GM21515 (cell line): ENCODE results near the gene GRK6.

Source experiments
- ATAC-seq: cut with Tn5 transposase; IDR thresholded peaks from one replicate; pipeline ENCODE4 v1.9.1; 2021; ENCODE audit not compliant: unreplicated experiment

The GRK6 gene

DNA sequence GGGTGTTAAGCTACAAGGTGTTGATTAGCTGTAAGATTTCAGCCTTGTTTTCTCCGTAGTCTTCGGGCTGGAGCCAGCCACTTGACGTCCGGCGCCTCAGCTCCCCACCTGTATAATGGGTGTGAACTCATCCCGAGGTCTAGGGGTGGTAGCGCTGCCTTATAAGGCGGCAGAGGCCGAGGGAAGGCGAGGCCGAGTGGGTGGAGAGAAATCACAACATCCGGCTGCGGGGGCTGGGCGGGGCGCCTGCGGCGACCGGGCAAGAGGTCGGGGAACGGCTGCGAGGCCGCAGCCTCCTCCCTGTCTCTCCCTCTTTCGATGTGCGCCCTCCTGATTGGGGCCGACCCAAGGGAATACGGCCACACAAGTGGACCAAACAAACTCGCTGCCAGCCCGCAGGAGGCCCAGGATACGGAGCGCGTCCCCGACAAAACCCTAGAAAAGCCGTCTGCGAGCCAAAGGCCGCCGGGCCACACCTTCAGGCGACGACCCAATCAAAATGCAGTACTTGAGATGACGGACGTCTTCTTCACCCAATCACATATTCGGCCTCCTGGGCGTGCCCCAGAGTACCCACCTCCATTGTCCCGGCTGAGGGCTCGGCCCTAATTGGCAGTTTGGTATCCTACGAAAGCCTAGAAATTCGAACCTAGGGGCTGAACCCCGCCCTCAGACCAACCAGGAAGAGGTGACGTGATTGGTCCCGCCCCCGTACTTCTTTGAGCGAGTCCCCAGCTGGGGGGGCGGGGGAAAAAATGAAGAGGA is 493 bp upstream of the GRK6 start:
- ATAC-seq, result peak; percentile 71

DNA sequence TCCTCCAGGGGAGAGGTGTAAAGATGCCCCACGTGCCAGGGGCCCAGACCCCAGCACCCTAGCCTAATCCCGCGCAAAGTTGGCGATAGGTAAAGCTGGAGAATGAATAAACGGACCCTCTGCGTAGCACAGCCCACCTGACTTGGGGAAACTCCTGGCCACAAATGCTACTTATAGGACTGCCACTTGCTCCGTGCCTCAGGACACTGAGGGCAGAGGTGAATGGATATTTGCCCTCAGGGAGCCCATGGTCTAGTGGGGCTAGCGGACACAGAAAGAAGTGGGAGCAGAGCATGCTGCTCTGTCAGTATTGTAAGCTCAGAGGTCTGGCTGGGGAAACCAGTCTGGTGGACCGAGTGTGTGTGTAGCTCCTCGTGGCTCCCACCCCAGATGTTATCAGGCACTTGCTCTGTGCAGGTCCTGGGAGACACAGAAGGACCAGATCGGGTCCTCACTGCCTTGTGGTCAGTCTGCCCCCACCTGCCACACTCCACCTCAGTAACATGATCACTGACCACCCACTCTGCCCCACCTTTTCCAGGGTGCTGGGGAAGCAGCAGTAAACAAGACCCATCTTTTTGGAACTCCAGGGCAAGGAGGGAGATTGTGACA is 841 bp downstream of the GRK6 start:
- ATAC-seq, result no peak

GRCh38 chr5:177427919-177428573 is 1.6 kb downstream of the GRK6 start:
- ATAC-seq, result no peak

DNA sequence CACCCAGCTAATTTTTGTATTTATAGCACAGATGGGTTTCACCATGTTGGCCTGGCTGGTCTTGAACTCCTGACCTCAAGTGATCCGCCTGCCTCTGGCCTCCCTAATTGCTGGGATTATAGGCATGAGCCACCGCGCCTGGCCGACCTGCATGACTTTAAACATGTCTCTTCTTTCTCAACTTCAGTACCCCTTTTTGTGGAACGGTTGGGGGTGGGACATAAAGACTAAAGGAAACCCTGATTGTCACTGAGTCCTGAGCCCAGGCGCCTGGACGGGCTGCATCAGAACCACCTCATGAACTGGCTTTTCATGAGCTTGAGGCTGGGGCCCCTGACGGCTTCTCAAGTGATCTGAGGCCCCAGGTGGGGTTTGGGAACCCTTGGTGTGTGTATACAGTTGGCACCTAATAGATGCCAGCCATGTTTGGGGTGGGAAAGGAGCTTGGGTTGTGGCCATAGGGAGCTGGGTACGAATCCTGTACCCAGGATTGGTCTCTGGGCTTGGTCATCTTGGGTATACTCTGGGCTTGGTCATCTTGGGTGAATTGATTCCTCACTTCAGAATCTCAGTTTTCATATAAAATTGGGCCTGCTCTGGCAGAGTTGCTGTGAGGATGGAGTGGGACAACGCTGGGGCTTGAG is 2.2 kb downstream of the GRK6 start:
- ATAC-seq, result no peak

DNA sequence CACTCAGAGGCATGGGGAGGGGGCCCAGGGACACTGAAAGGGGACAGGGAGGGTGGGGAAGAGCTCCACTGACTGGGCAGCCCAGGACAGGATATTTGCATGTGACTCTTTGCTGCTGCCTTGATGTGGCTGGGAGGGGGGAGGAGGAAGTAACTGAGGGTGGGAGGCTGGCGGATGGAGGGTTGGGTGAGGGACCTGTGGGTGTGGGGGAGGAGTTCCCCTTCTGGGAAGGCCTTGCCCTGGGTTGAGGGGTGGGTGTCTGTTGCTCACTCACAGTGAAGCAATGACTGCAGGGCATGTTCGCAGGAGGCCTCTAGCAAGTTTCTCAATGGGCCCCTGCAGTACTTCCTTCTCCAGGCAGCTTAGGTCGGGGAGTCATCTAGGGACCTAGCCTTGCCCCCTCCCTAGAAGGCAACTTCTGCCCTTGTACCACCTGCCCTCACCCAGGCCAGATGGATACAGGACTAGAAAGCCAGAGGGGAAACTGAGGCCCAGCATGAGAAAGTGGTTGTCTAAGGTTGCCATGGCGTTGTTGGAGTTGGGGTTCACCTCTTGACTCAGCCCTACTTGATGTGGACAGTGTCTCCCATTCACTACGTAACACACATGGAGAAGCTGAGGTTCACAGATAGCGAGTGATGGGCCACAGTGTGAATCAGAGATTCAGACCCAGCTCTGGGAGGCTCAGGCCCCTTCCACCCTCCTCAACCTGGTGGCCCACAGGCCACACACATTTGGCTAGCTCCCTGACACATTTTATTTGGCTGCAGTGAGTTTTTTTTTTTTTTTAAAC is 3.0 kb downstream of the GRK6 start:
- no peak for ATAC-seq

DNA sequence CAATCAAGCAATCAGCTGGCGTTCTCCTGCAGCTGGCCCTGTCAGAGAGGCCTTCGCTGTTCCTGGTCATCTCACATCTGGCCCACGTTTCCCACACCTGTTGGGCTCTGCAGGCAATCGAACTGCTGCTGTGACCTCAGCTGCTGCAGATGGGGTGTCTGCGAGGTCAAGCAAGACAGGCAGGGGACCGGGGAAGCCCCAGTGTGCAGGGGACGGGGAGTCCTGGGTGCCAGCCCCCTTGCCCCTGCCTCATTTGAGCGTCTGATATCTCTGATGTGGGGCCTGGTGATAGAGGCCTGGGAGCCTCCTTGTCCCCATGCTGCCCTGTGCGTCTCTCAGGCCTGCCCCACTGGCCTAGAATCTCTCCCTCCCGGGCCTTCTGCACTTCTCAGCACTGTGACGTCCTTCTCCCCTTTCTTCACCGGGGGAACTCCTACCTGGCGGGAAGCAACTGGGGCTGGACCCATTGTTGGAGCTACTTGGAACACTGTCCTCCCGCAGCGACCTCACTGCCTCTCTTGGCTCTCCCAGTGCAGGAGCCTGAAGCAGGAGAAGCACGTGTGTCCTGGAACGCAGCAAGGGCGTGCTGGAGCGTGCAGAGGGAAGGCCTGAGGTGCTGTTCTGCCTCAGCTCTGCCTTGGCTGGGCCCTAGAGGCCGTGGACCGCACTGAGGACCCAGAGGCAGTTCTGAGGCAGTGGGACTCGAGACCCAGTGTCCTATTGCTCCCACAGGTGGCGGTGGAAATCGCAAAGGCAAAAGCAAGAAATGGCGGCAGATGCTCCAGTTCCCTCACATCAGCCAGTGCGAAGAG is 3.9 kb downstream of the GRK6 start:
- ATAC-seq, result no peak

- no peak for ATAC-seq
Observed at GRCh38 chr5:177430972-177431316, 4.5 kb downstream of the GRK6 start.

GRCh38 chr5:177431317-177432142 is 5.1 kb downstream of the GRK6 start:
- ATAC-seq, result peak; percentile 50

DNA sequence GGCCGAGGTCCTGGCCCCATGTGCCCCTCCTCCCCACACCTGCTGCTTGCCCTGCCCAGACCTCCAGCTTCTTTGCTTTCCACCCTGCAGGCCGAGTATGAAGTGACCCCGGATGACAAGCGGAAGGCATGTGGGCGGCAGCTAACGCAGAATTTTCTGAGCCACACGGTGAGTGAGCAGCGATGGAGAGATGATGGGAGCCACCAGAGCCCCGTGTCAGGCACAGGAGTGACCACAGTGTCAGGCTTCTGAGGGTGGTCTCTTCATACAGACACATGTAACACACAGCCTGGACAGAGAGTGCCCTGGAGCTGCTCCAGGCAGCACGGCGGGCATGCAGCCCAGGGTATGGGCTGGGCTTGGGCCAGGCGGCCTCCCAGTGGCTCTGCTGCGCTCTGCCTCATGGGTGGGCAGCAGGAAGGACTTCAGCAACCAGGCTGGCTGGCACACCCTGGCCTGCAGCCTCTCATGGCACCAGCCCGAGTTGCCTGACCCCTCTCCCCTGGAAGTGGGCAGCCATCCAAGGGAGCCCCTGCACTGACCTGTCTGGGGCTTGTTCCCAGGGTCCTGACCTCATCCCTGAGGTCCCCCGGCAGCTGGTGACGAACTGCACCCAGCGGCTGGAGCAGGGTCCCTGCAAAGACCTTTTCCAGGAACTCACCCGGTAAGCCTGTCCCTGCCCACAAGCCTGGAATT is 5.8 kb downstream of the GRK6 start:
- ATAC-seq, result no peak

DNA sequence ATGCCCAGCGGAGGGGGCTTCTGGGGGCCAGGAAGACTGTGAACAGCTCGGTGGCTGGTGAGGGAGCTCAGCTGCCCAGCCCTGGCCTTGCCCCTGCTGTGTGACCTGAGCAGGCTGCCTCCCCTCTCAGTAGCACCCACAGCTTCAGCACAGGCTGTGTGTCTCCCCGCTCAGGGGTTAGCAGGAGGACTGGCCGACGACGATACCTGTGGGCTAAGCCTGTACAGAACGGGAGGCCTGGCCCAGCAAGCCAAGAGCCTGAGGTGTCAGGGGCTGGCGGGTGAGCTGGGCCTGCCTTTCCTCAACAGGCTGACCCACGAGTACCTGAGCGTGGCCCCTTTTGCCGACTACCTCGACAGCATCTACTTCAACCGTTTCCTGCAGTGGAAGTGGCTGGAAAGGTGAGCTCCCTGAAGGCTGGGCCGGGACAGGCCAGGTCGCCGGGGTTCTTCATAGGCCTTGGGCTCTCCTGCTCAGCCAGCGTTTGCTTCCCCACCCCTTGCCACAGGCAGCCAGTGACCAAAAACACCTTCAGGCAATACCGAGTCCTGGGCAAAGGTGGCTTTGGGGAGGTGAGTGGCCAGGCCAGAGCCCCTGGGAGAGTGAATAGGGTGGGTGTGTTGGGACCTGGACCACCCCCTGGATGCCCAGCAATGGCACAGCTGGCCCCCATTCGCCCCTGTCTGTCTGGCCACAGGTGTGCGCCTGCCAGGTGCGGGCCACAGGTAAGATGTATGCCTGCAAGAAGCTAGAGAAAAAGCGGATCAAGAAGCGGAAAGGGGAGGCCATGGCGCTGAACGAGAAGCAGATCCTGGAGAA is 6.6 kb downstream of the GRK6 start:
- no peak for ATAC-seq

DNA sequence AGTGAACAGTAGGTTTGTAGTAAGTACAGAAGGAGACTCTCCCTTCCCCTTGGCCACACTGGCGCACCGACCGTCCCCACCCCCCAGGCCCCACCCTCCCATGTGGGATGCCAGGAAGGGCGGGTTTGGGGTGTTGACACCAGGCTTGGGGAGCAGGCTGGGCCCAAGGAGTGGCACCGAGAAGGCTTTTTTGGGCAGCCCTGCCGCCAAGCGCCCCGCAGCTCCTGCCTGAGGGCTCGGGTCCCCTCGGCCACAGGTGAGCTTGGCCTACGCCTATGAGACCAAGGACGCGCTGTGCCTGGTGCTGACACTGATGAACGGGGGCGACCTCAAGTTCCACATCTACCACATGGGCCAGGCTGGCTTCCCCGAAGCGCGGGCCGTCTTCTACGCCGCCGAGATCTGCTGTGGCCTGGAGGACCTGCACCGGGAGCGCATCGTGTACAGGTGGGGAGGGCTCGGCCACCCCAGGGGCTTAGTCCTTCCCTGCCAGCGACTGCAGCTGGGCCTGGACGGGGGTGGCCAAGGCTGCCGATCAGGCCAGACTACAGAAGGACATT is 7.3 kb downstream of the GRK6 start:
- no peak for ATAC-seq

- ATAC-seq, result no peak
Observed at GRCh38 chr5:177434437-177434836, 8.0 kb downstream of the GRK6 start.

- no peak for ATAC-seq
Observed at GRCh38 chr5:177434942-177435738, 8.7 kb downstream of the GRK6 start.

- no peak for ATAC-seq
Observed at GRCh38 chr5:177435847-177436536, 9.5 kb downstream of the GRK6 start.

DNA sequence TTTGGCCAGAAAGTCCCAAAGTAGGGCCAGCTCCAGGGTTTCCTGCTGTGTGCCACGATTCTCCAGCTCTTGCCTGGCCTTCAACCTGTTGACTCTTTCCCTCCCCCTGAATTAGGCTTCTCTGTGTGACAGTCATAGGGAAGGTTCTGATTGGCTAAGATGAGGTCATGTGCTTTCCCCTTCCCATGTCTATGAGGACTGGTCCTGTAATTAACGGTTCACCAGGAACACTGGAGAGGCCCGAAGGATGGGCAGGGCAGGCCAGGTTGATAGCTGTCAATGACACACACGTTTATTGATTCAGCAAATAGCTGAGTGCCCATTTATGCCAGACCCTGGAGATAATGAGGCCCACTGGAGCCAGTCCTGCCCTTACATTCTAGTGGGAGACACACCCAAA is 11.1 kb downstream of the GRK6 start:
- no peak for ATAC-seq

DNA sequence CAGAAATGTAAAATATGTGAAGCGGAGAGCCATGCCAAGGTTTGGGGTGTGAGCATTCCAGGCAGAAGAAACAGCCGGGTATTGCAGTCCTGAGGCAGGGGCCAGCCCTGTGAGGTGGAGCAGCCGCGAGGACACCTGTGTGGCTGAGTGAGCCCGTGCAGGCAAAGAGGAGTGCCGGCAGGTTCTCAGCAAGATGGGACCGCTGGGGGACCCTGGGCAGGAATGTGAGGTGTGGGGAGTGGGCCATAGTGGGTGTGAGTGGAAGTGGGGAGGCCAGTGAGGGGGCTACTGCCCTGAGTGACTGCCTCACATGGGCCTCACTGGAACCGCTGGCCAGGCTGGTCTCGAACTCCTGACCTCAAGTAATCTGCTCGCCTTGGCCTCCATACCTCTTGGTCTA is 12.0 kb downstream of the GRK6 start:
- no peak for ATAC-seq
